Astrocyte (in vitro differentiated cells and primary cell): ENCODE data around the gene EXTL2. TPM values are rescaled to one million over a fixed set of nuclear protein-coding genes. Genes with fewer than 3 reads are reported as not detected.
"Not testable (repeated sequence)": the region's sequence is repeated elsewhere in the genome, so short reads cannot be mapped to it uniquely, and the experiment has no call there.

Source experiments
- DNase-seq: peaks from one replicate; pipeline ENCODE4 v3.0.0-alpha.2; 2010; ENCODE audit warnings: low read depth
- FAIRE-seq: peaks from 2 replicates; lab custom pipeline; 2011; peaks lifted over from hg19 to GRCh38; lab: Jason Lieb, UNC
- H2AFZ ChIP-seq: 2 replicates; pipeline ENCODE4 v1.6.0; 2012; ENCODE audit warnings: low read depth, low read length, inconsistent platforms
- H3K27ac ChIP-seq: 2 replicates; pipeline ENCODE4 v1.5.1; 2011; ENCODE audit warnings: low read depth, low read length, inconsistent platforms
- H3K27me3 ChIP-seq: 2 replicates; pipeline ENCODE4 v1.6.0; 2011; ENCODE audit warnings: low read length, inconsistent platforms; ENCODE audit not compliant: insufficient read depth
- H3K36me3 ChIP-seq: 2 replicates; pipeline ENCODE4 v1.5.1; 2011; ENCODE audit warnings: low read length, inconsistent platforms; ENCODE audit not compliant: insufficient read depth
- H3K4me1 ChIP-seq: 2 replicates; pipeline ENCODE4 v1.5.1; 2011; ENCODE audit warnings: low read length, inconsistent platforms; ENCODE audit not compliant: insufficient read depth
- H3K4me2 ChIP-seq: 2 replicates; pipeline ENCODE4 v1.6.0; 2012; ENCODE audit warnings: low read length, inconsistent platforms
- H3K4me3 ChIP-seq: 2 replicates; pipeline ENCODE4 v1.5.1; 2011; ENCODE audit warnings: low read depth, mild to moderate bottlenecking, low read length, inconsistent platforms; ENCODE audit not compliant: insufficient read depth
- H3K79me2 ChIP-seq: 2 replicates; pipeline ENCODE4 v1.6.0; 2012; ENCODE audit warnings: mild to moderate bottlenecking, low read length, inconsistent platforms; ENCODE audit not compliant: insufficient read depth
- H3K9ac ChIP-seq: 2 replicates; pipeline ENCODE4 v1.6.0; 2012; ENCODE audit warnings: mild to moderate bottlenecking, low read length, inconsistent platforms
- H3K9me3 ChIP-seq: 2 replicates; pipeline ENCODE4 v1.5.1; 2012; ENCODE audit warnings: low read depth, mild to moderate bottlenecking, low read length, inconsistent platforms; ENCODE audit not compliant: insufficient read depth
- H4K20me1 ChIP-seq: 2 replicates; pipeline ENCODE4 v1.6.0; 2012; ENCODE audit warnings: low read length, inconsistent platforms; ENCODE audit not compliant: insufficient read depth
- H3K27ac Mint-ChIP-seq: one replicate; pipeline ENCODE4 v1.8.0; 2021; ENCODE audit warnings: mild to moderate bottlenecking, mixed read lengths; ENCODE audit not compliant: unreplicated experiment
- H3K27me3 Mint-ChIP-seq: one replicate; pipeline ENCODE4 v1.8.0; 2021; ENCODE audit warnings: low read depth, mixed read lengths; ENCODE audit not compliant: unreplicated experiment
- H3K36me3 Mint-ChIP-seq: one replicate; pipeline ENCODE4 v1.8.0; 2021; ENCODE audit warnings: low read depth, mixed read lengths; ENCODE audit not compliant: unreplicated experiment
- H3K4me1 Mint-ChIP-seq: one replicate; pipeline ENCODE4 v1.8.0; 2021; ENCODE audit warnings: low read depth, mixed read lengths; ENCODE audit not compliant: unreplicated experiment
- H3K4me3 Mint-ChIP-seq: one replicate; pipeline ENCODE4 v1.8.0; 2021; ENCODE audit warnings: mild to moderate bottlenecking, moderate library complexity, mixed read lengths; ENCODE audit not compliant: unreplicated experiment
- H3K9me3 Mint-ChIP-seq: one replicate; pipeline ENCODE4 v1.8.0; 2021; ENCODE audit warnings: mild to moderate bottlenecking, mixed read lengths; ENCODE audit not compliant: unreplicated experiment
- EZH2 ChIP-seq: IDR thresholded peaks from 2 replicates; pipeline ENCODE4 v1.6.1; 2012; ENCODE audit warnings: mild to moderate bottlenecking, low read length, inconsistent platforms; ENCODE audit not compliant: insufficient read depth
- total RNA-seq: library from RNA; stranded (reverse); gene quantifications from 2 replicates; pipeline ENCODE4 v1.2.1, GENCODE V29; 2021
- TF ChIP-seq, protein P1 (sequence below): IDR thresholded peaks from 2 replicates; pipeline ENCODE4 v1.5.1; 2011; ENCODE audit warnings: low read depth, mild to moderate bottlenecking, inconsistent platforms, low read length, moderate library complexity; ENCODE audit not compliant: insufficient read depth

The EXTL2 gene
- total RNA-seq, 1 donor from 2014 or later = 36.2 TPM

DNA sequence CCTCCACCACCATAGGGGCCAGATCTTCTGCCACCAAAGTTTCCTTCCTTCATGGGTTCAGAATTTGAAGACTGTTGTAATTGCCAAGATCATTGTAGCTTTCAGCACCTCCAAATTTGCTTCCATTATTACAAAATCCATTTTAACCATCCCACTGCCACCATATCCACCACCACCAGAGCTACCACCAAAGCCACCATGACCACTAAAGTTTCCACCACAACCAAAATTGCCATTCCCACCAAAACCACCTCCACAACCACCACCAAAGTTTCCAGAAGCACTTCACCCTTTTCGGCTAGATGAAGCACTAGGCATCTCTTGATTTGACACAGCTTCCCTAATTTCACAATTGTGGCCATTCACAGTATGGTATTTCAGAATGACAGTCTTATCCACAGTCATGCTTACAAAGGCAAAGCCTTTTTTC is 46.5 kb upstream of the EXTL2 start:
- no peak overlapping the region for H3K27ac ChIP-seq

DNA sequence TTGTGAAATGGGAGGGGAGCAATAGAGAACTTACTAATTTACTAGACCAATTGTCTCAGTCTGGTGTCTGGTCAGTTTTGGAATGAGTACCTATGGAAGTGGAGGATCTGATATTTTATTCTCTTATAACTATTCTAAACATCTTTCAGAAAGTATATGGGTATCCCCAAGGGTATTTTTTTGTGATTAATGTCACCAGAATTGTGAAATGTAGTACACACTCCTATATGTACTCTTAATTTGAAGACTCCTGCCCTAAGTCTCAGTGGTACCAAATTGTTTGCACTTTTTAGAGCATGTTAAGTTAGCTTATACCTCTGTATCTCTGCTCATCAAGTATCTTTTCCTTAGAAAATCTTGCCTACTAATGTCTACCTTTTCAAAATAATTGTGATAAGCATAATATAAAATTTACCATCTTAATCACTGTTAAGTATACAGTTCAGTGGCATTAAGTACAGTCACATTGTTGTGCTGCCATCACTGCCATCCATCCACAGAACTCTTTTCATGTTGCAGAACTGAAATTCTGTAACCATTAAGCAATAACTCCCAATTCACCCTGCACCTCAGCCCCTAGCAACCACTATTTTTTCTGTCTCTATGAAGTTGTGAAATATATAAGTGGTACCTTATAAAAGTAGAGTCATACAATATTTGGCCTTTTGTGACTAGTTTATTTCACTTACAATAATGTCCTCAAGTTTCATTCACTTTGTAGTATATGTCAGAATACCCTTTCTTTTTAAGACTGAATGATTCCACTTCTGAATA is 41.7 kb upstream of the EXTL2 start:
- Mint-ChIP-seq H3K4me1 (no peaks in the 10 kb centered on the region), H3K9me3 (no peaks in the 10 kb centered on the region), H3K27ac (no peak overlapping the region), H3K27me3 (no peaks in the 10 kb centered on the region), H3K4me3 (no peak overlapping the region), H3K36me3 (peaks cover 25% of the 10 kb centered on the region)
- FAIRE-seq (no peak), DNase-seq (no peak)
- no peaks in the 10 kb centered on the region for H3K4me1 ChIP-seq
- no peak overlapping the region for H3K4me3 ChIP-seq
- TF ChIP-seq, protein P1, sequence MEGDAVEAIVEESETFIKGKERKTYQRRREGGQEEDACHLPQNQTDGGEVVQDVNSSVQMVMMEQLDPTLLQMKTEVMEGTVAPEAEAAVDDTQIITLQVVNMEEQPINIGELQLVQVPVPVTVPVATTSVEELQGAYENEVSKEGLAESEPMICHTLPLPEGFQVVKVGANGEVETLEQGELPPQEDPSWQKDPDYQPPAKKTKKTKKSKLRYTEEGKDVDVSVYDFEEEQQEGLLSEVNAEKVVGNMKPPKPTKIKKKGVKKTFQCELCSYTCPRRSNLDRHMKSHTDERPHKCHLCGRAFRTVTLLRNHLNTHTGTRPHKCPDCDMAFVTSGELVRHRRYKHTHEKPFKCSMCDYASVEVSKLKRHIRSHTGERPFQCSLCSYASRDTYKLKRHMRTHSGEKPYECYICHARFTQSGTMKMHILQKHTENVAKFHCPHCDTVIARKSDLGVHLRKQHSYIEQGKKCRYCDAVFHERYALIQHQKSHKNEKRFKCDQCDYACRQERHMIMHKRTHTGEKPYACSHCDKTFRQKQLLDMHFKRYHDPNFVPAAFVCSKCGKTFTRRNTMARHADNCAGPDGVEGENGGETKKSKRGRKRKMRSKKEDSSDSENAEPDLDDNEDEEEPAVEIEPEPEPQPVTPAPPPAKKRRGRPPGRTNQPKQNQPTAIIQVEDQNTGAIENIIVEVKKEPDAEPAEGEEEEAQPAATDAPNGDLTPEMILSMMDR = no peak
- TF ChIP-seq EZH2 = no peak
- no peaks in the 10 kb centered on the region for H3K27me3 ChIP-seq
- no peak overlapping the region for H3K9ac ChIP-seq
- H3K9me3 ChIP-seq = no peaks in the 10 kb centered on the region
- H3K36me3 ChIP-seq = peaks cover 23% of the 10 kb centered on the region
- H2AFZ ChIP-seq = no peak overlapping the region
- no peak overlapping the region for H3K27ac ChIP-seq
- peaks cover 4% of the 10 kb centered on the region for H3K79me2 ChIP-seq
- H4K20me1 ChIP-seq = peaks cover 7% of the 10 kb centered on the region
- H3K4me2 ChIP-seq = no peak overlapping the region

More for the DNA sequence above, 46.5 kb upstream of the EXTL2 start:
- Mint-ChIP-seq H3K9me3 (no peaks in the 10 kb centered on the region), H3K36me3 (peaks cover 26% of the 10 kb centered on the region), H3K27ac (no peak overlapping the region), H3K4me3 (no peak overlapping the region), H3K4me1 (no peaks in the 10 kb centered on the region), H3K27me3 (no peaks in the 10 kb centered on the region)
- TF ChIP-seq, protein P1 = no peak
- no peak for TF ChIP-seq EZH2
- Histone ChIP-seq H3K4me2 (no peak overlapping the region), H4K20me1 (peaks cover 7% of the 10 kb centered on the region), H3K9me3 (no peaks in the 10 kb centered on the region), H3K9ac (no peak overlapping the region), H3K4me3 (no peak overlapping the region), H3K4me1 (no peaks in the 10 kb centered on the region), H3K27me3 (no peaks in the 10 kb centered on the region), H3K36me3 (peaks cover 29% of the 10 kb centered on the region), H2AFZ (no peak overlapping the region), H3K79me2 (peaks cover 4% of the 10 kb centered on the region)
- DNase-seq (no peak), FAIRE-seq (no peak)

DNA sequence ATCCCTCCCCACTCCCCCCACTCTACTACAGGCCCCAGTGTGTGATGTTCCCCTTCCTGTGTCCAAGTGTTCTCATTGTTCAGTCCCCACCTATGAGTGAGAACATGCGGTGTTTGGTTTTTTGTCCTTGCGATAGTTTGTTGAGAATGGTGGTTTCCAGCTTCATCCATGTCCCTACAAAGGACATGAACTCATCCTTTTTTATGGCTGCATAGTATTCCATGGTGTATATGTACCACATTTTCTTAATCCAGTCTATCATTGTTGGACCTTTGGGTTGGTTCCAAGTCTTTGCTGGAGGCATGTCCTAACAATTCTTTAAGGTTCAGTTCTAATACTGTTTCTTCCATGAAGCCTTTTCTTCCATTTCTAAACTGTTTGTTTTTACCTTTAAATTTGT is 38.9 kb upstream of the EXTL2 start:
- FAIRE-seq, H3K27me3 Mint-ChIP-seq, H3K4me2 ChIP-seq, H2AFZ ChIP-seq, H3K4me3 ChIP-seq, H3K9me3 ChIP-seq, H3K79me2 ChIP-seq, H3K27me3 ChIP-seq, H3K9ac ChIP-seq, H3K9me3 Mint-ChIP-seq, H4K20me1 ChIP-seq, H3K4me1 ChIP-seq, H3K4me3 Mint-ChIP-seq, H3K27ac Mint-ChIP-seq, DNase-seq, H3K4me1 Mint-ChIP-seq, H3K27ac ChIP-seq: not testable (repeated sequence)
- peaks cover 16% of the 10 kb centered on the region for H3K36me3 ChIP-seq
- peaks cover 18% of the 10 kb centered on the region for H3K36me3 Mint-ChIP-seq
